GM12878 (cell line): Measurements from ENCODE around the gene ZNF530. TPM values are rescaled to one million over a fixed set of nuclear protein-coding genes. Genes with fewer than 3 reads are reported as not detected.

Experiments used
- ATAC-seq: fragments of 200-7000 bp; cut with Tn5 transposase; 3 replicates; pipeline ENCODE4 v1.9.1; 2020; ENCODE audit warnings: mild to moderate bottlenecking, moderate library complexity
- BruUV-seq: library from RNA; stranded (reverse); fragments of 400-500 nt; replicated peaks from 2 replicates; lab custom pipeline; 2021; lab: Mats Ljungman, UMichigan
- CTCF ChIA-PET: fragments of 300-600 bp; sonication (Branson Sonifier 250); formaldehyde crosslinking; extraction: SDS; loops from one replicate; lab custom pipeline; 2021; ENCODE audit warnings: inconsistent platforms; lab: Yijun Ruan, JAX
- POLR2A ChIA-PET: fragments of 350-600 bp; formaldehyde crosslinking; extraction: SDS; loops from one replicate; lab custom pipeline; 2021; ENCODE audit warnings: inconsistent platforms; lab: Charles Lee
- RAD21 ChIA-PET: fragments of 300-600 bp; sonication (Branson Sonifier 250); formaldehyde crosslinking; loops from one replicate; lab custom pipeline; 2023; ENCODE audit warnings: antibody characterized with exemption; ENCODE audit not compliant: unreplicated experiment; lab: Charles Lee
- SMC1A ChIA-PET: fragments of 300-600 bp; sonication (Branson Sonifier 250); formaldehyde crosslinking; loops from one replicate; lab custom pipeline; 2023; ENCODE audit not compliant: unreplicated experiment, uncharacterized antibody; lab: Charles Lee
- DNase-seq: peaks from one replicate; pipeline ENCODE4 v3.0.0-alpha.2; 2011; ENCODE audit warnings: low read depth, low spot score
- FAIRE-seq: peaks from 3 replicates; lab custom pipeline; 2011; peaks lifted over from hg19 to GRCh38; lab: Jason Lieb, UNC
- H2AFZ ChIP-seq: 2 replicates; pipeline ENCODE4 v1.6.0; 2011; ENCODE audit warnings: low read depth, low read length, control low read depth; ENCODE audit not compliant: control insufficient read depth
- H3K27ac ChIP-seq: 2 replicates; pipeline ENCODE4 v1.5.1; 2011; ENCODE audit warnings: control low read depth; ENCODE audit not compliant: control insufficient read depth, insufficient read depth
- H3K27me3 ChIP-seq, 2 experiments: replicated peaks in 1 of 2; 2 replicates each; pipeline versions ENCODE4 v1.6.0 to v1.6.1; 2011; ENCODE audit warnings: low read length in 1 of 2; ENCODE audit not compliant: control insufficient read depth in 2 of 2, insufficient read depth in 2 of 2
- H3K36me3 ChIP-seq, 2 experiments: 2 replicates each; pipeline ENCODE4 v1.5.1; 2011; ENCODE audit warnings: low read length in 1 of 2; ENCODE audit not compliant: control insufficient read depth in 2 of 2, insufficient read depth in 2 of 2
- H3K4me1 ChIP-seq: 2 replicates; pipeline ENCODE4 v1.6.1; 2011; ENCODE audit warnings: mild to moderate bottlenecking, low read length, moderate library complexity, mixed read lengths; ENCODE audit not compliant: control insufficient read depth, insufficient read depth
- H3K4me2 ChIP-seq: 2 replicates; pipeline ENCODE4 v1.6.0; 2011; ENCODE audit warnings: control low read depth; ENCODE audit not compliant: control insufficient read depth, insufficient read depth
- H3K4me3 ChIP-seq: fragments of 200-600 bp; sonication (generic); 2 replicates; pipeline ENCODE4 v1.5.1; 2016
- H3K79me2 ChIP-seq: 2 replicates; pipeline ENCODE4 v1.6.0; 2011; ENCODE audit warnings: low read length; ENCODE audit not compliant: control insufficient read depth, insufficient read depth
- H3K9ac ChIP-seq: 2 replicates; pipeline ENCODE4 v1.8.0; 2011; ENCODE audit warnings: low read length, control low read depth, mixed read lengths; ENCODE audit not compliant: control insufficient read depth, insufficient read depth
- H3K9me3 ChIP-seq: replicated peaks from 3 replicates; pipeline ENCODE4 v1.5.1; 2011; ENCODE audit warnings: mild to moderate bottlenecking, low read length; ENCODE audit not compliant: control insufficient read depth, insufficient read depth
- H4K20me1 ChIP-seq: 2 replicates; pipeline ENCODE4 v1.6.0; 2011; ENCODE audit not compliant: control insufficient read depth, insufficient read depth
- ATF7 ChIP-seq: fragments of 450-650 bp; IDR thresholded peaks from 2 replicates; pipeline ENCODE4 v1.6.1; 2016; ENCODE audit warnings: low read depth, mild to moderate bottlenecking
- BCL3 ChIP-seq: IDR thresholded peaks from 2 replicates; pipeline ENCODE4 v1.6.1; 2011; ENCODE audit warnings: borderline replicate concordance, low read depth, mild to moderate bottlenecking, moderate library complexity, low read length; ENCODE audit not compliant: insufficient read depth, poor library complexity, severe bottlenecking
- EED ChIP-seq: sonication (generic); IDR thresholded peaks from 2 replicates; pipeline ENCODE4 v1.6.1; 2016; ENCODE audit warnings: antibody characterized with exemption, low read depth
- EZH2 ChIP-seq: IDR thresholded peaks from 2 replicates; pipeline ENCODE4 v1.6.1; 2012; ENCODE audit warnings: low read depth, mild to moderate bottlenecking, control low read depth, inconsistent platforms, low read length, borderline replicate concordance; ENCODE audit not compliant: control insufficient read depth
- MTA2 ChIP-seq: fragments of 450-650 bp; IDR thresholded peaks from 2 replicates; pipeline ENCODE4 v1.6.1; 2016; ENCODE audit warnings: low read depth, mild to moderate bottlenecking, moderate library complexity
- NFYB ChIP-seq: IDR thresholded peaks from 2 replicates; pipeline ENCODE4 v1.6.1; 2011; ENCODE audit warnings: low read depth, mild to moderate bottlenecking, low read length, improper control_type of control experiment, moderate library complexity; ENCODE audit not compliant: insufficient read depth
- NR2C2 ChIP-seq: IDR thresholded peaks from 2 replicates; pipeline ENCODE4 v1.6.1; 2011; ENCODE audit warnings: borderline replicate concordance, low read depth; ENCODE audit not compliant: control insufficient read depth, insufficient read length
- PML ChIP-seq: IDR thresholded peaks from 2 replicates; pipeline ENCODE4 v1.6.1; 2012; ENCODE audit warnings: low read length, inconsistent platforms
- RUNX3 ChIP-seq: IDR thresholded peaks from 2 replicates; pipeline ENCODE4 v1.6.1; 2012; ENCODE audit warnings: low read length, inconsistent platforms
- SREBF2 ChIP-seq: IDR thresholded peaks from 2 replicates; pipeline ENCODE4 v1.6.1; 2012; ENCODE audit warnings: mild to moderate bottlenecking, low read length
- SUPT20H ChIP-seq: IDR thresholded peaks from 2 replicates; pipeline ENCODE4 v1.6.1; 2011; ENCODE audit warnings: low read depth, mild to moderate bottlenecking, low read length, moderate library complexity, borderline replicate concordance; ENCODE audit not compliant: control insufficient read depth
- TAF1 ChIP-seq: IDR thresholded peaks from 2 replicates; pipeline ENCODE4 v1.6.1; 2011; ENCODE audit warnings: mild to moderate bottlenecking, low read depth, low read length, borderline replicate concordance
- ZBTB33 ChIP-seq: fragments of 450-650 bp; IDR thresholded peaks from 2 replicates; pipeline ENCODE4 v1.6.1; 2017; ENCODE audit warnings: mild to moderate bottlenecking
- ZNF217 ChIP-seq: fragments of 450-650 bp; IDR thresholded peaks from 2 replicates; pipeline ENCODE4 v1.6.1; 2017; ENCODE audit warnings: antibody characterized with exemption, mild to moderate bottlenecking
- WGBS: methylation state at CpG from one replicate; pipeline ENCODE4 v1.1.6; 2016; ENCODE audit warnings: low lambda C conversion rate; ENCODE audit not compliant: insufficient replicate concordance, insufficient coverage; ENCODE audit errors: missing lambda C conversion rate; 5-methylcytosine and 5-hydroxymethylcytosine counted together
- in situ Hi-C: fragments of 300-500 bp; cut with MboI; formaldehyde crosslinking; loops from 9 replicates; pipeline ENCODE4 v1.14.3; 2018; ENCODE audit warnings: mixed read lengths
- intact Hi-C: fragments of 100-400 bp; cut with micrococcal nuclease; formaldehyde crosslinking; loops from one replicate; pipeline ENCODE4 v1.14.2; 2022; ENCODE audit not compliant: unreplicated experiment
- polyA plus RNA-seq, 11 experiments: library from polyadenylated mRNA; depleted of rRNA in 4 of 11; unstranded in 6 of 11; stranded (reverse) in 5 of 11; fragments of >200 nt; fragmentation: Nextera tagmentation in 4 of 11; fragmentation: Illumina TruSeq in 1 of 11; extraction: Ambion mirVana in 4 of 11; extraction: Trizol in 1 of 11; gene quantifications; 1 replicate in 1 of 11; 2 replicates in 10 of 11; pipeline versions ENCODE4 v1.2.1 to v1.2.3, GENCODE V29; 2011 to 2016; ENCODE audit warnings: inconsistent platforms in 2 of 11, missing spikeins in 2 of 11, low read depth in 1 of 11
- total RNA-seq, 4 experiments: library from RNA; depleted of rRNA in 3 of 4; stranded (reverse); fragments of >200 nt in 3 of 4; fragmentation: Illumina TruSeq in 1 of 4; extraction: Trizol in 1 of 4; gene quantifications; 2 replicates each; pipeline versions ENCODE4 v1.2.1 to v1.2.3, GENCODE V29; 2013 to 2021
- TF ChIP-seq, protein P1 (sequence below): IDR thresholded peaks from 2 replicates; pipeline ENCODE4 v1.6.1; 2011; ENCODE audit warnings: low read depth, mild to moderate bottlenecking, low read length, moderate library complexity, borderline replicate concordance; ENCODE audit errors: extremely low read depth
- TF ChIP-seq, protein P2 (sequence below): IDR thresholded peaks from 2 replicates; pipeline ENCODE4 v1.6.1; 2011; ENCODE audit warnings: mild to moderate bottlenecking, low read depth, low read length, moderate library complexity; ENCODE audit not compliant: insufficient replicate concordance

ZNF530 gene
- total and polyA plus RNA-seq, 10 of the 15 experiments (the other 5 are each of a cell fraction or from before 2014, with no cell fraction given) = 1.9 to 9.3 (median 6.6) TPM

GRCh38 chr19:57633832-57634131 lies 34.1 kb downstream of the ZNF530 start:
- ChIA-PET CTCF (interaction anchor here (0.8 to 1.5 kb wide), 4 partner anchors 20 to 281 kb away, joined by 3 to 4 read pairs (median 4); partner anchors contain the start of genes ZNF134 and ZNF551), SMC1A (interaction anchor here (0.8 kb wide), 1 partner anchor 10 kb away, joined by 3 read pairs; no protein-coding TSS in a partner anchor), POLR2A (interaction anchor here (0.6 to 1.4 kb wide), 2 partner anchors 20 to 109 kb away, joined by 3 to 4 read pairs; partner anchors contain the start of gene ZNF134), RAD21 (interaction anchor here (1.7 kb wide), 1 partner anchor 48 kb away, joined by 4 read pairs; the partner anchor contains the start of gene ZNF551)
- DNase-seq (no peak), ATAC-seq (no peak), FAIRE-seq (no peak)
- H3K79me2 ChIP-seq = no peaks in the 10 kb centered on the region; the same call in 1 of the 2 replicates
- peak overlapping the region; percentile 92 for H3K4me3 ChIP-seq
- TF ChIP-seq RUNX3 (no peak), NFYB (no peak), SUPT20H (no peak), PML (no peak), EZH2 (no peak), BCL3 (no peak), ZBTB33 (no peak), ZNF217 (no peak), ATF7 (no peak), MTA2 (no peak), NR2C2 (no peak), TAF1 (no peak), EED (no peak), SREBF2 (no peak)
- TF ChIP-seq, protein P1, sequence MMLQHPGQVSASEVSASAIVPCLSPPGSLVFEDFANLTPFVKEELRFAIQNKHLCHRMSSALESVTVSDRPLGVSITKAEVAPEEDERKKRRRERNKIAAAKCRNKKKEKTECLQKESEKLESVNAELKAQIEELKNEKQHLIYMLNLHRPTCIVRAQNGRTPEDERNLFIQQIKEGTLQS = no peak
- TF ChIP-seq, protein P2, sequence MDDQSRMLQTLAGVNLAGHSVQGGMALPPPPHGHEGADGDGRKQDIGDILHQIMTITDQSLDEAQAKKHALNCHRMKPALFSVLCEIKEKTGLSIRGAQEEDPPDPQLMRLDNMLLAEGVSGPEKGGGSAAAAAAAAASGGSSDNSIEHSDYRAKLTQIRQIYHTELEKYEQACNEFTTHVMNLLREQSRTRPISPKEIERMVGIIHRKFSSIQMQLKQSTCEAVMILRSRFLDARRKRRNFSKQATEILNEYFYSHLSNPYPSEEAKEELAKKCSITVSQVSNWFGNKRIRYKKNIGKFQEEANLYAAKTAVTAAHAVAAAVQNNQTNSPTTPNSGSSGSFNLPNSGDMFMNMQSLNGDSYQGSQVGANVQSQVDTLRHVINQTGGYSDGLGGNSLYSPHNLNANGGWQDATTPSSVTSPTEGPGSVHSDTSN = no peak
- H3K4me2 ChIP-seq = peak overlapping the region; percentile 91
- in situ Hi-C loops = no loop called here
- intact Hi-C loops = loop anchor here (2.0 kb wide), 1 partner anchor 55 kb away; the partner anchor contains the start of gene ZNF416
- H2AFZ ChIP-seq = peak overlapping the region; percentile 88
- H3K27me3 ChIP-seq = no peaks in the 10 kb centered on the region
- BruUV-seq = no TSS peak
- H3K4me1 ChIP-seq = no peaks in the 10 kb centered on the region; the same call in 1 of the 2 replicates
- 90% methylated on average over 6 of the region's 6 CpGs for WGBS
- H3K9me3 ChIP-seq = peaks cover 11% of the 10 kb centered on the region
- H3K27ac ChIP-seq = no peak overlapping the region; the same call in 1 of the 2 replicates
- H3K9ac ChIP-seq = peak overlapping the region; percentile 81; the same call in 1 of the 2 replicates
- H3K36me3 ChIP-seq = no peaks in the 10 kb centered on the region; a peak in 1 of 4 replicates
- H4K20me1 ChIP-seq = no peaks in the 10 kb centered on the region
